Mesenchymal stem cell (in vitro differentiated cells and primary cell): ENCODE measurements around the gene NRXN3.

ENCODE experiments used
- DNase-seq: peaks from one replicate; pipeline ENCODE4 v3.0.0-alpha.2; 2013
- H2AFZ ChIP-seq: one replicate; pipeline ENCODE4 v1.6.1; 2013; ENCODE audit warnings: low read depth, mild to moderate bottlenecking, control low read depth, inconsistent platforms, low read length, moderate library complexity
- H2AK5ac ChIP-seq: 2 replicates; pipeline ENCODE4 v1.6.1; 2013; ENCODE audit warnings: low read length, moderate library complexity, mild to moderate bottlenecking, inconsistent platforms; ENCODE audit not compliant: severe bottlenecking
- H2BK120ac ChIP-seq: one replicate; pipeline ENCODE4 v1.6.1; 2013; ENCODE audit warnings: low read depth, mild to moderate bottlenecking, inconsistent platforms, low read length, moderate library complexity
- H2BK12ac ChIP-seq, 2 experiments: one replicate each; pipeline ENCODE4 v1.6.1; 2013; ENCODE audit warnings: inconsistent platforms in 2 of 2, low read length in 2 of 2, mild to moderate bottlenecking in 2 of 2, moderate library complexity in 2 of 2, control low read depth in 1 of 2
- H2BK15ac ChIP-seq: one replicate; pipeline ENCODE4 v1.6.1; 2013; ENCODE audit warnings: mild to moderate bottlenecking, low read depth, inconsistent platforms; ENCODE audit not compliant: poor library complexity, severe bottlenecking
- H2BK5ac ChIP-seq: 2 replicates; pipeline ENCODE4 v1.6.1; 2013; ENCODE audit warnings: low read depth, mild to moderate bottlenecking, low read length, control low read depth, inconsistent platforms; ENCODE audit not compliant: poor library complexity, severe bottlenecking
- H3K14ac ChIP-seq, 2 experiments: one replicate each; pipeline ENCODE4 v1.6.1; 2013; ENCODE audit warnings: inconsistent platforms in 2 of 2, low read length in 2 of 2, control low read depth in 1 of 2, mild to moderate bottlenecking in 1 of 2, moderate library complexity in 1 of 2
- H3K18ac ChIP-seq, 2 experiments: one replicate each; pipeline ENCODE4 v1.6.1; 2013; ENCODE audit warnings: inconsistent platforms in 2 of 2, low read length in 2 of 2, control low read depth in 1 of 2, low read depth in 1 of 2, mild to moderate bottlenecking in 1 of 2
- H3K23ac ChIP-seq, 2 experiments: one replicate each; pipeline ENCODE4 v1.6.1; 2013; ENCODE audit warnings: inconsistent platforms in 2 of 2, low read length in 2 of 2, mild to moderate bottlenecking in 2 of 2, moderate library complexity in 2 of 2, control low read depth in 1 of 2
- H3K27ac ChIP-seq: 2 replicates; pipeline ENCODE4 v1.5.1; 2013; ENCODE audit warnings: mild to moderate bottlenecking, moderate library complexity, low read length, control low read depth, inconsistent platforms; ENCODE audit not compliant: poor library complexity, severe bottlenecking
- H3K27me3 ChIP-seq, 2 experiments: 2 replicates each; pipeline versions ENCODE4 v1.6.1 to v1.7.0; 2013; ENCODE audit warnings: low read length in 2 of 2, mild to moderate bottlenecking in 2 of 2, moderate library complexity in 2 of 2, control low read depth in 1 of 2, inconsistent platforms in 1 of 2; ENCODE audit not compliant: control insufficient read depth in 1 of 2, insufficient read depth in 1 of 2
- H3K36me3 ChIP-seq, 2 experiments: 2 replicates each; pipeline versions ENCODE4 v1.6.1 to v1.7.0; 2013; ENCODE audit warnings: low read length in 2 of 2, control low read depth in 1 of 2, inconsistent platforms in 1 of 2, low read depth in 1 of 2, mild to moderate bottlenecking in 1 of 2; ENCODE audit not compliant: insufficient read depth in 2 of 2, control insufficient read depth in 1 of 2
- H3K4ac ChIP-seq, 2 experiments: one replicate each; pipeline ENCODE4 v1.6.1; 2013; ENCODE audit warnings: inconsistent platforms in 2 of 2, low read length in 2 of 2, mild to moderate bottlenecking in 2 of 2, moderate library complexity in 2 of 2, control low read depth in 1 of 2, low read depth in 1 of 2
- H3K4me1 ChIP-seq: 2 replicates; pipeline ENCODE4 v1.6.1; 2013; ENCODE audit warnings: low read depth, low read length, control low read depth; ENCODE audit not compliant: control insufficient read depth, insufficient read depth
- H3K4me2 ChIP-seq: 2 replicates; pipeline ENCODE4 v1.6.1; 2013; ENCODE audit warnings: low read length, mild to moderate bottlenecking, inconsistent platforms; ENCODE audit not compliant: poor library complexity, severe bottlenecking
- H3K4me3 ChIP-seq, 2 experiments: 2 replicates each; pipeline versions ENCODE4 v1.5.1 to v1.7.0; 2013; ENCODE audit warnings: low read length in 2 of 2, mild to moderate bottlenecking in 2 of 2, control low read depth in 1 of 2, low read depth in 1 of 2; ENCODE audit not compliant: insufficient read depth in 1 of 2
- H3K79me1 ChIP-seq: replicated peaks from 2 replicates; pipeline ENCODE4 v1.6.1; 2013; ENCODE audit warnings: mild to moderate bottlenecking, control low read depth, low read length, inconsistent platforms; ENCODE audit not compliant: poor library complexity, severe bottlenecking
- H3K9ac ChIP-seq: 2 replicates; pipeline ENCODE4 v1.7.0; 2013; ENCODE audit warnings: mild to moderate bottlenecking, low read length, moderate library complexity
- H3K9me3 ChIP-seq: 2 replicates; pipeline ENCODE4 v1.7.0; 2013; ENCODE audit warnings: mild to moderate bottlenecking, low read length; ENCODE audit not compliant: control insufficient read depth
- H4K8ac ChIP-seq: one replicate; pipeline ENCODE4 v1.6.1; 2013; ENCODE audit warnings: inconsistent platforms, mild to moderate bottlenecking, low read length, moderate library complexity
- H4K91ac ChIP-seq: one replicate; pipeline ENCODE4 v1.6.1; 2013; ENCODE audit warnings: mild to moderate bottlenecking, low read length, inconsistent platforms
- WGBS: methylation state at CpG from one replicate; pipeline ENCODE4 v1.1.7; 2013; ENCODE audit warnings: mixed read lengths; 5-methylcytosine and 5-hydroxymethylcytosine counted together

NRXN3 gene

GRCh38 chr14:78135450-78135891 lies 34.7 kb upstream of the NRXN3 start:
- DNase-seq: no peak
- Histone ChIP-seq H3K23ac (no peak overlapping the region), H3K27ac (no peak overlapping the region), H3K4me3 (no peak overlapping the region), H3K9ac (no peak overlapping the region), H3K79me1 (no peaks in the 10 kb centered on the region), H2AFZ (no peak overlapping the region), H3K4ac (no peak overlapping the region), H2AK5ac (no peak overlapping the region), H3K4me2 (no peak overlapping the region), H4K91ac (no peak overlapping the region), H2BK15ac (no peak overlapping the region), H2BK12ac (no peak overlapping the region), H3K9me3 (no peaks in the 10 kb centered on the region), H3K36me3 (no peaks in the 10 kb centered on the region), H3K27me3 (peaks cover 0 to 2% of the 10 kb centered on the region in 2 experiments), H2BK120ac (no peak overlapping the region), H3K18ac (no peak overlapping the region), H2BK5ac (no peak overlapping the region), H3K4me1 (no peaks in the 10 kb centered on the region), H3K14ac (no peak overlapping the region), H4K8ac (no peak overlapping the region)
- 68% methylated on average over 4 of the region's 4 CpGs for WGBS

- no peak overlapping the region for H3K23ac ChIP-seq
- H3K18ac ChIP-seq: no peak overlapping the region
Observed at GRCh38 chr14:78136695-78137094, 33.5 kb upstream of the NRXN3 start.

GRCh38 chr14:78141590-78141989 lies 28.6 kb upstream of the NRXN3 start:
- no peak overlapping the region for H2BK5ac ChIP-seq
- no peak overlapping the region for H3K23ac ChIP-seq
- no peak overlapping the region for H2BK15ac ChIP-seq
- H3K4me1 ChIP-seq: no peaks in the 10 kb centered on the region
- no peak overlapping the region for H3K4me2 ChIP-seq
- no peaks in the 10 kb centered on the region for H3K36me3 ChIP-seq
- H4K8ac ChIP-seq: no peak overlapping the region
- no peak overlapping the region for H3K4me3 ChIP-seq
- no peak overlapping the region for H2AK5ac ChIP-seq
- H3K27ac ChIP-seq: no peak overlapping the region
- H4K91ac ChIP-seq: no peak overlapping the region
- WGBS: 35% methylated on average over 2 of the region's 2 CpGs
- no peak overlapping the region for H3K14ac ChIP-seq
- H3K9ac ChIP-seq: no peak overlapping the region
- no peak overlapping the region for H2BK12ac ChIP-seq
- no peaks in the 10 kb centered on the region for H3K9me3 ChIP-seq
- H3K18ac ChIP-seq: no peak overlapping the region
- no peaks in the 10 kb centered on the region for H3K27me3 ChIP-seq
- no peak for DNase-seq
- H2BK120ac ChIP-seq: no peak overlapping the region
- H3K4ac ChIP-seq: no peak overlapping the region
- no peaks in the 10 kb centered on the region for H3K79me1 ChIP-seq
- no peak overlapping the region for H2AFZ ChIP-seq

More at GRCh38 chr14:78136695-78137094, 33.5 kb upstream of the NRXN3 start:
- H3K14ac ChIP-seq: no peak overlapping the region
- H3K4me1 ChIP-seq: no peaks in the 10 kb centered on the region
- no peaks in the 10 kb centered on the region for H3K79me1 ChIP-seq
- no peak overlapping the region for H2AFZ ChIP-seq
- no peak overlapping the region for H2AK5ac ChIP-seq
- H2BK12ac ChIP-seq: no peak overlapping the region
- H3K27ac ChIP-seq: no peak overlapping the region
- H3K4me3 ChIP-seq: no peak overlapping the region
- no peak for DNase-seq
- H4K91ac ChIP-seq: no peak overlapping the region
- no peak overlapping the region for H3K4me2 ChIP-seq
- H2BK15ac ChIP-seq: no peak overlapping the region
- WGBS: 57% methylated on average over 3 of the region's 4 CpGs
- no peak overlapping the region for H3K4ac ChIP-seq
- no peak overlapping the region for H2BK5ac ChIP-seq
- no peaks in the 10 kb centered on the region for H3K27me3 ChIP-seq
- H3K9ac ChIP-seq: no peak overlapping the region
- H3K9me3 ChIP-seq: no peaks in the 10 kb centered on the region
- H3K36me3 ChIP-seq: no peaks in the 10 kb centered on the region
- H2BK120ac ChIP-seq: no peak overlapping the region
- H4K8ac ChIP-seq: no peak overlapping the region

GRCh38 chr14:78142998-78143397 lies 27.2 kb upstream of the NRXN3 start:
- WGBS: 84% methylated on average over 3 of the region's 5 CpGs
- Histone ChIP-seq H2BK12ac (no peak overlapping the region), H2AFZ (no peak overlapping the region)

More at GRCh38 chr14:78142998-78143397, 27.2 kb upstream of the NRXN3 start:
- Histone ChIP-seq H3K4me1 (no peaks in the 10 kb centered on the region), H3K4me2 (no peak overlapping the region), H2BK120ac (no peak overlapping the region), H3K36me3 (no peaks in the 10 kb centered on the region), H3K27ac (no peak overlapping the region), H3K79me1 (no peaks in the 10 kb centered on the region), H4K91ac (no peak overlapping the region), H3K27me3 (no peaks in the 10 kb centered on the region), H3K4me3 (no peak overlapping the region), H2BK15ac (no peak overlapping the region), H3K23ac (no peak overlapping the region), H3K4ac (no peak overlapping the region), H3K9me3 (no peaks in the 10 kb centered on the region), H3K14ac (no peak overlapping the region), H2BK5ac (no peak overlapping the region), H4K8ac (no peak overlapping the region), H3K9ac (no peak overlapping the region), H3K18ac (no peak overlapping the region), H2AK5ac (no peak overlapping the region)
- DNase-seq: no peak
